C4-2B (cell line): Measurements from ENCODE around the gene NAV3.

ENCODE experiments used
- H3K27ac ChIP-seq: fragments of 450-650 bp; 2 replicates; pipeline ENCODE4 v1.5.1; 2017
- CTCF ChIP-seq: fragments of 450-650 bp; conservative IDR thresholded peaks from 2 replicates; pipeline ENCODE4 v1.5.1; 2017; ENCODE audit warnings: mild to moderate bottlenecking
- ZFX ChIP-seq: fragments of 450-650 bp; IDR thresholded peaks from 2 replicates; pipeline ENCODE4 v1.6.1; 2017

NAV3 gene

GRCh38 chr12:77830583-77831351, at the start of gene NAV3:
Gene NAV3 (plus strand): TSS chr12:77830894. CDS start chr12:77831462, 568 bp downstream.
- TF ChIP-seq ZFX: no peak
- TF ChIP-seq CTCF: no peak
- no peak within 1 kb of the TSS for H3K27ac ChIP-seq

GRCh38 chr12:77782034-77782433, 48.7 kb upstream of the NAV3 start:
- TF ChIP-seq CTCF: no peak

GRCh38 chr12:77782766-77783165, 47.9 kb upstream of the NAV3 start:
- TF ChIP-seq ZFX (no peak), CTCF (no peak)

More at GRCh38 chr12:77782034-77782433, 48.7 kb upstream of the NAV3 start:
- H3K27ac ChIP-seq: no peak overlapping the region

GRCh38 chr12:77785211-77785610, 45.5 kb upstream of the NAV3 start:
- no peak for TF ChIP-seq CTCF
- no peak for TF ChIP-seq ZFX
- H3K27ac ChIP-seq: no peak overlapping the region

More at GRCh38 chr12:77782766-77783165, 47.9 kb upstream of the NAV3 start:
- H3K27ac ChIP-seq: no peak overlapping the region

GRCh38 chr12:77786675-77787074, 44.0 kb upstream of the NAV3 start:
- TF ChIP-seq CTCF (no peak), ZFX (no peak)
- H3K27ac ChIP-seq: no peak overlapping the region

GRCh38 chr12:77788231-77789168, 42.2 kb upstream of the NAV3 start:
- H3K27ac ChIP-seq: no peak overlapping the region
- TF ChIP-seq CTCF: no peak
- no peak for TF ChIP-seq ZFX

GRCh38 chr12:77795699-77796098, 35.0 kb upstream of the NAV3 start:
- H3K27ac ChIP-seq: no peak overlapping the region
- no peak for TF ChIP-seq CTCF
- no peak for TF ChIP-seq ZFX
